H9 (cell line): ENCODE results near the gene CASTOR1. TPM values are rescaled to one million over a fixed set of nuclear protein-coding genes. Genes with fewer than 3 reads are reported as not detected.

Experiments used
- DNase-seq: peaks from one replicate; pipeline ENCODE4 v3.0.0-alpha.2; 2017
- H2AFZ ChIP-seq: one replicate; pipeline ENCODE4 v1.6.1; 2013; ENCODE audit warnings: mild to moderate bottlenecking, low read length, control low read depth, moderate library complexity
- H2AK5ac ChIP-seq: 2 replicates; pipeline ENCODE4 v1.6.1; 2013; ENCODE audit warnings: low read length, control low read depth, mixed read lengths; ENCODE audit not compliant: insufficient read length
- H2BK120ac ChIP-seq: one replicate; pipeline ENCODE4 v1.6.1; 2013; ENCODE audit warnings: low read depth, mild to moderate bottlenecking, low read length, control low read depth, inconsistent platforms; ENCODE audit not compliant: poor library complexity, severe bottlenecking
- H2BK12ac ChIP-seq: 2 replicates; pipeline ENCODE4 v1.6.1; 2013; ENCODE audit warnings: low read length, control low read depth, mixed read lengths, low read depth; ENCODE audit not compliant: insufficient read length
- H2BK15ac ChIP-seq: 2 replicates; pipeline ENCODE4 v1.6.1; 2013; ENCODE audit warnings: low read depth, low read length, control low read depth
- H2BK20ac ChIP-seq: one replicate; pipeline ENCODE4 v1.6.1; 2013; ENCODE audit warnings: low read depth, mild to moderate bottlenecking, low read length, control low read depth, inconsistent platforms; ENCODE audit not compliant: poor library complexity, severe bottlenecking
- H2BK5ac ChIP-seq: 2 replicates; pipeline ENCODE4 v1.6.1; 2013; ENCODE audit warnings: low read length, control low read depth, mixed read lengths; ENCODE audit not compliant: insufficient read length
- H3K14ac ChIP-seq: 2 replicates; pipeline ENCODE4 v1.6.1; 2013; ENCODE audit warnings: low read length, control low read depth; ENCODE audit not compliant: insufficient read depth
- H3K18ac ChIP-seq: 2 replicates; pipeline ENCODE4 v1.6.1; 2013; ENCODE audit warnings: low read depth, mild to moderate bottlenecking, mixed read lengths, low read length, control low read depth; ENCODE audit not compliant: insufficient read length
- H3K23ac ChIP-seq: 2 replicates; pipeline ENCODE4 v1.6.1; 2013; ENCODE audit warnings: low read length, control low read depth, mixed read lengths, low read depth; ENCODE audit not compliant: insufficient read length
- H3K23me2 ChIP-seq: 2 replicates; pipeline ENCODE4 v1.6.1; 2013; ENCODE audit warnings: low read depth, mild to moderate bottlenecking, mixed read lengths, low read length, control low read depth; ENCODE audit not compliant: insufficient read length, poor library complexity, severe bottlenecking
- H3K27ac ChIP-seq: 2 replicates; pipeline ENCODE4 v1.5.1; 2013; ENCODE audit warnings: low read length, control low read depth, mixed read lengths, low read depth; ENCODE audit not compliant: insufficient read length
- H3K27me3 ChIP-seq: 2 replicates; pipeline ENCODE4 v1.6.1; 2013; ENCODE audit warnings: low read length, control low read depth, inconsistent platforms; ENCODE audit not compliant: insufficient read depth
- H3K4ac ChIP-seq: 2 replicates; pipeline ENCODE4 v1.6.1; 2013; ENCODE audit warnings: low read depth, mild to moderate bottlenecking, control low read depth, inconsistent platforms, low read length, moderate library complexity
- H3K4me1 ChIP-seq: 2 replicates; pipeline ENCODE4 v1.6.1; 2013; ENCODE audit warnings: low read length, control low read depth, inconsistent platforms; ENCODE audit not compliant: insufficient read depth
- H3K4me2 ChIP-seq: 2 replicates; pipeline ENCODE4 v1.6.1; 2013; ENCODE audit warnings: low read length, control low read depth, mixed read lengths; ENCODE audit not compliant: insufficient read length, insufficient read depth
- H3K56ac ChIP-seq: 2 replicates; pipeline ENCODE4 v1.6.1; 2013; ENCODE audit warnings: low read depth, mild to moderate bottlenecking, mixed read lengths, low read length, control low read depth; ENCODE audit not compliant: insufficient read length
- H3K79me1 ChIP-seq: 2 replicates; pipeline ENCODE4 v1.6.1; 2013; ENCODE audit warnings: low read depth, mild to moderate bottlenecking, moderate library complexity, low read length, control low read depth, inconsistent platforms; ENCODE audit not compliant: insufficient read depth, poor library complexity, severe bottlenecking
- H3K79me2 ChIP-seq: 2 replicates; pipeline ENCODE4 v1.6.1; 2013; ENCODE audit warnings: low read length, control low read depth, inconsistent platforms; ENCODE audit not compliant: insufficient read depth
- H3K9ac ChIP-seq: 2 replicates; pipeline ENCODE4 v1.6.1; 2013; ENCODE audit warnings: low read length, control low read depth, mixed read lengths; ENCODE audit not compliant: insufficient read length; ENCODE audit errors: extremely low read depth
- H3K9me3 ChIP-seq: one replicate; pipeline ENCODE4 v1.6.1; 2013; ENCODE audit warnings: low read depth, low read length, inconsistent platforms; ENCODE audit not compliant: control insufficient read depth
- H3T11ph ChIP-seq: one replicate; pipeline ENCODE4 v1.6.1; 2013; ENCODE audit warnings: mild to moderate bottlenecking, low read length, control low read depth, inconsistent platforms
- H4K20me1 ChIP-seq: one replicate; pipeline ENCODE4 v1.6.1; 2013; ENCODE audit not compliant: control insufficient read depth, insufficient read length, insufficient read depth
- H4K5ac ChIP-seq: 2 replicates; pipeline ENCODE4 v1.6.1; 2013; ENCODE audit warnings: low read depth, mild to moderate bottlenecking, mixed read lengths, low read length, control low read depth; ENCODE audit not compliant: insufficient read length
- H4K8ac ChIP-seq: replicated peaks from 2 replicates; pipeline ENCODE4 v1.6.1; 2013; ENCODE audit warnings: low read length, control low read depth, mixed read lengths, low read depth; ENCODE audit not compliant: insufficient read length
- H4K91ac ChIP-seq: 2 replicates; pipeline ENCODE4 v1.6.1; 2013; ENCODE audit warnings: low read depth, mild to moderate bottlenecking, moderate library complexity, mixed read lengths, low read length, control low read depth; ENCODE audit not compliant: insufficient read length
- H3K27ac Mint-ChIP-seq, 3 experiments: 2 replicates in 2 of 3; 3 replicates in 1 of 3; pipeline ENCODE4 v1.8.0; 2020 to 2021; ENCODE audit warnings: mixed read lengths in 3 of 3, mild to moderate bottlenecking in 1 of 3, moderate library complexity in 1 of 3
- H3K27me3 Mint-ChIP-seq: 2 replicates; pipeline ENCODE4 v1.8.0; 2021; ENCODE audit warnings: low read depth, mild to moderate bottlenecking, moderate library complexity, mixed read lengths
- H3K36me3 Mint-ChIP-seq, 3 experiments: 2 replicates in 2 of 3; 3 replicates in 1 of 3; pipeline ENCODE4 v1.8.0; 2020 to 2021; ENCODE audit warnings: low read depth in 3 of 3, mixed read lengths in 3 of 3; ENCODE audit not compliant: insufficient read depth in 1 of 3
- H3K4me1 Mint-ChIP-seq, 2 experiments: 2 replicates each; pipeline ENCODE4 v1.8.0; 2020; ENCODE audit warnings: mixed read lengths in 2 of 2
- H3K4me3 Mint-ChIP-seq, 2 experiments: 2 replicates in 1 of 2; 3 replicates in 1 of 2; pipeline ENCODE4 v1.8.0; 2020 to 2021; ENCODE audit warnings: mild to moderate bottlenecking in 2 of 2, mixed read lengths in 2 of 2, moderate library complexity in 1 of 2
- H3K9me3 Mint-ChIP-seq, 2 experiments: 2 replicates in 1 of 2; 3 replicates in 1 of 2; pipeline ENCODE4 v1.8.0; 2020; ENCODE audit warnings: mild to moderate bottlenecking in 2 of 2, mixed read lengths in 2 of 2, moderate library complexity in 1 of 2
- CTCF ChIP-seq: fragments of 200-600 bp; sonication (generic); conservative IDR thresholded peaks from 3 replicates; pipeline ENCODE4 v1.8.0; 2021; ENCODE audit warnings: antibody characterized with exemption, mild to moderate bottlenecking
- WGBS: extraction: QIAGEN DNeasy Blood & Tissue Kit; methylation state at CpG from one replicate; pipeline ENCODE4 v1.1.7; 2013; ENCODE audit warnings: missing lambda C conversion rate, low lambda C conversion rate, mixed read lengths; ENCODE audit not compliant: insufficient read length; ENCODE audit errors: extremely low coverage; 5-methylcytosine and 5-hydroxymethylcytosine counted together
- total RNA-seq: library from RNA; stranded (reverse); gene quantifications from 2 replicates; pipeline ENCODE4 v1.2.1, GENCODE V29; 2021

The CASTOR1 gene
- total RNA-seq, 1 experiment from 2014 or later = 8.8 TPM

GRCh38 chr22:30333707-30334087, 44.4 kb upstream of the CASTOR1 start:
- Histone ChIP-seq H3T11ph (no peak overlapping the region), H3K18ac (no peak overlapping the region), H2AK5ac (no peak overlapping the region), H3K56ac (no peak overlapping the region), H3K9ac (no peak overlapping the region), H2BK120ac (no peak overlapping the region), H3K9me3 (no peaks in the 10 kb centered on the region), H3K27me3 (no peaks in the 10 kb centered on the region), H4K5ac (no peak overlapping the region), H3K23ac (no peak overlapping the region), H3K23me2 (no peaks in the 10 kb centered on the region), H4K91ac (no peak overlapping the region), H3K4me1 (no peaks in the 10 kb centered on the region), H3K14ac (no peak overlapping the region), H2BK12ac (no peak overlapping the region), H2BK5ac (no peak overlapping the region), H2AFZ (no peak overlapping the region), H3K4me2 (no peak overlapping the region), H4K20me1 (no peaks in the 10 kb centered on the region), H3K79me1 (no peaks in the 10 kb centered on the region), H2BK20ac (no peak overlapping the region), H2BK15ac (no peak overlapping the region), H3K4ac (no peak overlapping the region), H4K8ac (no peak overlapping the region), H3K79me2 (0 out of 2 replicates have a peak, but pooled peaks cover 2% of the 10 kb centered on the region), H3K27ac (no peak overlapping the region)
- Mint-ChIP-seq H3K27me3 (no peaks in the 10 kb centered on the region), H3K27ac (no peak overlapping the region), H3K9me3 (no peaks in the 10 kb centered on the region), H3K36me3 (peaks cover 49 to 78% (median 68%) of the 10 kb centered on the region in 3 experiments), H3K4me3 (no peak overlapping the region), H3K4me1 (peaks cover 0 to under 1% of the 10 kb centered on the region in 2 experiments; a peak in 1 of 4 replicates)
- no peak for DNase-seq
- no peak for TF ChIP-seq CTCF
- no CpG with 5 or more reads among the region's 3 CpGs for WGBS
